T-helper 2 cell treated with Interferon-gamma antibody and Interleukin-4, amounts not matched to agents 5 μg/mL and 100 μg/mL, for 36 hours (primary cell): Measurements from ENCODE around the gene THADA.

ENCODE experiments used
- DNase-seq: peaks from one replicate; pipeline ENCODE4 v3.0.0; 2021; ENCODE audit warnings: low spot score
- H3K27ac Mint-ChIP-seq: one replicate; pipeline ENCODE4 v1.8.0; 2021; ENCODE audit warnings: mild to moderate bottlenecking, mixed read lengths
- H3K27me3 Mint-ChIP-seq: one replicate; pipeline ENCODE4 v1.8.0; 2021; ENCODE audit warnings: low read depth, mixed read lengths
- H3K36me3 Mint-ChIP-seq: one replicate; pipeline ENCODE4 v1.8.0; 2021; ENCODE audit warnings: low read depth, mixed read lengths
- H3K4me1 Mint-ChIP-seq: one replicate; pipeline ENCODE4 v1.8.0; 2021; ENCODE audit warnings: low read depth, mixed read lengths
- H3K4me3 Mint-ChIP-seq: one replicate; pipeline ENCODE4 v1.8.0; 2022; ENCODE audit warnings: mild to moderate bottlenecking, moderate library complexity, mixed read lengths
- H3K9me3 Mint-ChIP-seq: one replicate; pipeline ENCODE4 v1.8.0; 2021; ENCODE audit warnings: mixed read lengths

The THADA gene

GRCh38 chr2:43186679-43187374 lies 409.0 kb downstream of the THADA start:
- no peak overlapping the region for H3K27ac Mint-ChIP-seq
- no peaks in the 10 kb centered on the region for H3K27me3 Mint-ChIP-seq
- DNase-seq = no peak
- peaks cover 13% of the 10 kb centered on the region for H3K4me1 Mint-ChIP-seq
- no peaks in the 10 kb centered on the region for H3K9me3 Mint-ChIP-seq
- no peaks in the 10 kb centered on the region for H3K36me3 Mint-ChIP-seq
- no peak overlapping the region for H3K4me3 Mint-ChIP-seq

GRCh38 chr2:43186321-43186678 lies 409.5 kb downstream of the THADA start:
- Mint-ChIP-seq H3K36me3 (no peaks in the 10 kb centered on the region), H3K27ac (no peak overlapping the region), H3K27me3 (no peaks in the 10 kb centered on the region), H3K4me3 (no peak overlapping the region), H3K9me3 (no peaks in the 10 kb centered on the region), H3K4me1 (peaks cover 14% of the 10 kb centered on the region)
- DNase-seq = no peak

- peaks cover 16% of the 10 kb centered on the region for H3K4me1 Mint-ChIP-seq
- DNase-seq = no peak
- no peak overlapping the region for H3K4me3 Mint-ChIP-seq
- H3K27ac Mint-ChIP-seq = peak overlapping the region; percentile 35
- no peaks in the 10 kb centered on the region for H3K27me3 Mint-ChIP-seq
- H3K9me3 Mint-ChIP-seq = no peaks in the 10 kb centered on the region
- no peaks in the 10 kb centered on the region for H3K36me3 Mint-ChIP-seq
Measured at GRCh38 chr2:43185146-43185545, 410.7 kb downstream of the THADA start.

GRCh38 chr2:43184339-43184895 lies 411.4 kb downstream of the THADA start:
- Mint-ChIP-seq H3K27me3 (no peaks in the 10 kb centered on the region), H3K4me1 (peaks cover 16% of the 10 kb centered on the region), H3K4me3 (no peak overlapping the region), H3K36me3 (no peaks in the 10 kb centered on the region), H3K27ac (peak overlapping the region; percentile 88), H3K9me3 (no peaks in the 10 kb centered on the region)
- peak; percentile 64 for DNase-seq

- no peaks in the 10 kb centered on the region for H3K9me3 Mint-ChIP-seq
- no peak for DNase-seq
- H3K36me3 Mint-ChIP-seq = no peaks in the 10 kb centered on the region
- no peak overlapping the region for H3K4me3 Mint-ChIP-seq
- H3K4me1 Mint-ChIP-seq = peaks cover 20% of the 10 kb centered on the region
- no peak overlapping the region for H3K27ac Mint-ChIP-seq
- H3K27me3 Mint-ChIP-seq = no peaks in the 10 kb centered on the region
Measured at GRCh38 chr2:43183743-43184142, 412.1 kb downstream of the THADA start.

- Mint-ChIP-seq H3K36me3 (peaks cover 1% of the 10 kb centered on the region), H3K27me3 (no peaks in the 10 kb centered on the region), H3K4me1 (peaks cover 42% of the 10 kb centered on the region), H3K9me3 (no peaks in the 10 kb centered on the region), H3K27ac (no peak overlapping the region), H3K4me3 (no peak overlapping the region)
- DNase-seq = no peak
Measured at GRCh38 chr2:43180897-43181296, 414.9 kb downstream of the THADA start.
